ENCODE data around the gene PDCD4.

DNA sequence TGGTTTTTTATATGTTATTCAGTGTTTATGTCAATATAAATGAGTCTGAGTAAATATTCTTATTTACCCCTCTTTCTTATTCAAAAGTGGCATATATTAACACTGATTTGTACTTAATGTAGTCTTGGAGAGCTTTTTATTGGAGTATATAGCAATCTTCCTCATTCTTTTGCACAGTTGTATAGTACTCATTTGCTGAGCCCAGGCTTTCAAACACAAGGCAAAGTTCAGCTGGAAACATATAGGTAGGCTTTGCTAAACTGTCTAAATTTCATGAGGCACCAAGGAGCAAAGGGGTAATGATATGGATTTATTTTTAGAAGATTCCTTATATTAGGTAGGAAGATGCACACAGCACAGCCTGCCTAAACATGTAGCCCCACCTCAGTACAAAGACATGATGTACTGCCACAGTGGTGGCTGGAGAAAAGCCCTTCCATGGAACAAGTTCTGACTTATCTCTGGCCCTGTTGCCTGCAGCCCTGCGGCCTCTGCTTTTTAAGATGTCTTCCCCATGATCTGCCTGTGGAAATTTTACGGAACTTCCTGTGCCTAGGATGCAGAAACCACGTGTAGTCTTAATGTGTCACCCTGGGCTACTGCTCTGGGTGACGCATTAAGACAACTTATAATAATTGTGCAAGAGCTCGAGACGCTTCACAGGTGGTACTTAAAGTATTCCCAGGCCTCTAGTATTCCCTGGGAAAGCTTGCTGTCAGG is 9.6 kb upstream of the PDCD4 start:
- TF ChIP-seq HNF4G (IDR thresholded peaks at IDR 0.05), result no peak
- TF ChIP-seq, protein P1, sequence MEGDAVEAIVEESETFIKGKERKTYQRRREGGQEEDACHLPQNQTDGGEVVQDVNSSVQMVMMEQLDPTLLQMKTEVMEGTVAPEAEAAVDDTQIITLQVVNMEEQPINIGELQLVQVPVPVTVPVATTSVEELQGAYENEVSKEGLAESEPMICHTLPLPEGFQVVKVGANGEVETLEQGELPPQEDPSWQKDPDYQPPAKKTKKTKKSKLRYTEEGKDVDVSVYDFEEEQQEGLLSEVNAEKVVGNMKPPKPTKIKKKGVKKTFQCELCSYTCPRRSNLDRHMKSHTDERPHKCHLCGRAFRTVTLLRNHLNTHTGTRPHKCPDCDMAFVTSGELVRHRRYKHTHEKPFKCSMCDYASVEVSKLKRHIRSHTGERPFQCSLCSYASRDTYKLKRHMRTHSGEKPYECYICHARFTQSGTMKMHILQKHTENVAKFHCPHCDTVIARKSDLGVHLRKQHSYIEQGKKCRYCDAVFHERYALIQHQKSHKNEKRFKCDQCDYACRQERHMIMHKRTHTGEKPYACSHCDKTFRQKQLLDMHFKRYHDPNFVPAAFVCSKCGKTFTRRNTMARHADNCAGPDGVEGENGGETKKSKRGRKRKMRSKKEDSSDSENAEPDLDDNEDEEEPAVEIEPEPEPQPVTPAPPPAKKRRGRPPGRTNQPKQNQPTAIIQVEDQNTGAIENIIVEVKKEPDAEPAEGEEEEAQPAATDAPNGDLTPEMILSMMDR (IDR thresholded peaks at IDR 0.05; ENCODE audit: low read depth, low read length, missing input control), result no peak
- TF ChIP-seq, protein P2, sequence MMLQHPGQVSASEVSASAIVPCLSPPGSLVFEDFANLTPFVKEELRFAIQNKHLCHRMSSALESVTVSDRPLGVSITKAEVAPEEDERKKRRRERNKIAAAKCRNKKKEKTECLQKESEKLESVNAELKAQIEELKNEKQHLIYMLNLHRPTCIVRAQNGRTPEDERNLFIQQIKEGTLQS (IDR thresholded peaks at IDR 0.05), result no peak
- TF ChIP-seq TAF1 (conservative IDR thresholded peaks at IDR 0.05), result no peak
- no peak for TF ChIP-seq GABPA (IDR thresholded peaks at IDR 0.05 in 1 of 2, conservative IDR thresholded peaks at IDR 0.05 in 1 of 2)
- TF ChIP-seq RAD21 (IDR thresholded peaks at IDR 0.05), result no peak
- TF ChIP-seq, protein P3, sequence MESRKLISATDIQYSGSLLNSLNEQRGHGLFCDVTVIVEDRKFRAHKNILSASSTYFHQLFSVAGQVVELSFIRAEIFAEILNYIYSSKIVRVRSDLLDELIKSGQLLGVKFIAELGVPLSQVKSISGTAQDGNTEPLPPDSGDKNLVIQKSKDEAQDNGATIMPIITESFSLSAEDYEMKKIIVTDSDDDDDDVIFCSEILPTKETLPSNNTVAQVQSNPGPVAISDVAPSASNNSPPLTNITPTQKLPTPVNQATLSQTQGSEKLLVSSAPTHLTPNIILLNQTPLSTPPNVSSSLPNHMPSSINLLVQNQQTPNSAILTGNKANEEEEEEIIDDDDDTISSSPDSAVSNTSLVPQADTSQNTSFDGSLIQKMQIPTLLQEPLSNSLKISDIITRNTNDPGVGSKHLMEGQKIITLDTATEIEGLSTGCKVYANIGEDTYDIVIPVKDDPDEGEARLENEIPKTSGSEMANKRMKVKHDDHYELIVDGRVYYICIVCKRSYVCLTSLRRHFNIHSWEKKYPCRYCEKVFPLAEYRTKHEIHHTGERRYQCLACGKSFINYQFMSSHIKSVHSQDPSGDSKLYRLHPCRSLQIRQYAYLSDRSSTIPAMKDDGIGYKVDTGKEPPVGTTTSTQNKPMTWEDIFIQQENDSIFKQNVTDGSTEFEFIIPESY (IDR thresholded peaks at IDR 0.05), result no peak
- TF ChIP-seq, protein P4, sequence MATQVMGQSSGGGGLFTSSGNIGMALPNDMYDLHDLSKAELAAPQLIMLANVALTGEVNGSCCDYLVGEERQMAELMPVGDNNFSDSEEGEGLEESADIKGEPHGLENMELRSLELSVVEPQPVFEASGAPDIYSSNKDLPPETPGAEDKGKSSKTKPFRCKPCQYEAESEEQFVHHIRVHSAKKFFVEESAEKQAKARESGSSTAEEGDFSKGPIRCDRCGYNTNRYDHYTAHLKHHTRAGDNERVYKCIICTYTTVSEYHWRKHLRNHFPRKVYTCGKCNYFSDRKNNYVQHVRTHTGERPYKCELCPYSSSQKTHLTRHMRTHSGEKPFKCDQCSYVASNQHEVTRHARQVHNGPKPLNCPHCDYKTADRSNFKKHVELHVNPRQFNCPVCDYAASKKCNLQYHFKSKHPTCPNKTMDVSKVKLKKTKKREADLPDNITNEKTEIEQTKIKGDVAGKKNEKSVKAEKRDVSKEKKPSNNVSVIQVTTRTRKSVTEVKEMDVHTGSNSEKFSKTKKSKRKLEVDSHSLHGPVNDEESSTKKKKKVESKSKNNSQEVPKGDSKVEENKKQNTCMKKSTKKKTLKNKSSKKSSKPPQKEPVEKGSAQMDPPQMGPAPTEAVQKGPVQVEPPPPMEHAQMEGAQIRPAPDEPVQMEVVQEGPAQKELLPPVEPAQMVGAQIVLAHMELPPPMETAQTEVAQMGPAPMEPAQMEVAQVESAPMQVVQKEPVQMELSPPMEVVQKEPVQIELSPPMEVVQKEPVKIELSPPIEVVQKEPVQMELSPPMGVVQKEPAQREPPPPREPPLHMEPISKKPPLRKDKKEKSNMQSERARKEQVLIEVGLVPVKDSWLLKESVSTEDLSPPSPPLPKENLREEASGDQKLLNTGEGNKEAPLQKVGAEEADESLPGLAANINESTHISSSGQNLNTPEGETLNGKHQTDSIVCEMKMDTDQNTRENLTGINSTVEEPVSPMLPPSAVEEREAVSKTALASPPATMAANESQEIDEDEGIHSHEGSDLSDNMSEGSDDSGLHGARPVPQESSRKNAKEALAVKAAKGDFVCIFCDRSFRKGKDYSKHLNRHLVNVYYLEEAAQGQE (IDR thresholded peaks at IDR 0.05), result no peak
- TF ChIP-seq, protein P5, sequence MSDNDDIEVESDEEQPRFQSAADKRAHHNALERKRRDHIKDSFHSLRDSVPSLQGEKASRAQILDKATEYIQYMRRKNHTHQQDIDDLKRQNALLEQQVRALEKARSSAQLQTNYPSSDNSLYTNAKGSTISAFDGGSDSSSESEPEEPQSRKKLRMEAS (IDR thresholded peaks at IDR 0.05), result no peak
- TF ChIP-seq SP1 (IDR thresholded peaks at IDR 0.05), result no peak
- TF ChIP-seq FOXA1 (IDR thresholded peaks at IDR 0.05), result no peak
- TF ChIP-seq YY1 (IDR thresholded peaks at IDR 0.05), result no peak
- no peak for TF ChIP-seq HNF4A (conservative IDR thresholded peaks at IDR 0.05)

All from liver (tissue), 3 donors.